ENCODE measurements around the gene DCST1.
A peak's percentile ranks its signal among the peaks of the same experiment; 100 is the strongest.

DNA sequence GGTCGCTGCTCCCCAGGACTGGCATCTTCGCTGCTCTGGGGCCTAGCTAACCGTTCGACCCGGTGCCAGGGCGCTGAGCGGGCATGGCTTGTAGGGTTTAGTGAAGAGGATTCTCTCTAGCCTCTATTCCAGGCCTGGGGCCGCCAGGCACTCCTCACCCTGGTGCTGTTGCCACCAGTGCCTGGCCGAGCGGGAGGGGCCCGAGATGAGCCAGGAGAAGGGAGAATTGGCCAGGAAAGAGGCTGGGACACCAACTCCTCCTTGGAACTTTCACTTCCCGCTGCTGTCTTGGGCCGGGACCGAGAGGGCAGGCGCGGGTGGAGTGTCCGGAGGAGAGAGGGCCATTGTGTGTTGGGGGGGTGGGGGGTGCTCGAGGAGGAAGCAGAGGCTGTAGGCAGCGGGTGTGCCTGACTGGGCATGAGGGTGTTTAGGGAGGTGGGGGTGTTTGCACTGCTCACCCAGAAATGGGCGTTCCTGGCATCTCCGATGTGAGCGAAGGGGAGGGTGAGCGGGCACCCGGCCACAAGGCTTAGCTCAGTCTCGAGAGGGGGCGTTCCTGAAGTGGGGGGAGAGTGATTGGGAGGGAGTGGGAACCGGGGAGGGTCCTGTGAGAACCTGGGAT is 18.3 kb downstream of the DCST1 start:
- no peak for TF ChIP-seq CTCF (IDR thresholded peaks at IDR 0.05; ENCODE audit: extremely low read depth in 1 of 2, insufficient read depth in 1 of 2, low read depth in 1 of 2, low read length in 2 of 2)
- TF ChIP-seq JUN (IDR thresholded peaks at IDR 0.05; ENCODE audit: borderline replicate concordance, insufficient read depth, insufficient read length, low read depth): no peak
- TF ChIP-seq EZH2 (IDR thresholded peaks at IDR 0.05; ENCODE audit: borderline replicate concordance, low read depth, low read length, severe bottlenecking): no peak
- TF ChIP-seq POLR2AphosphoS5 (IDR thresholded peaks at IDR 0.05; ENCODE audit: insufficient read depth, low read depth, low read length): peak; percentile 7
